ENCODE data around the gene PPP4R4. TPM values are rescaled to one million over a fixed set of nuclear protein-coding genes. Genes with fewer than 3 reads are reported as not detected.

PPP4R4 gene
- total RNA-seq, 1 experiment from 2014 or later = not detected

DNA sequence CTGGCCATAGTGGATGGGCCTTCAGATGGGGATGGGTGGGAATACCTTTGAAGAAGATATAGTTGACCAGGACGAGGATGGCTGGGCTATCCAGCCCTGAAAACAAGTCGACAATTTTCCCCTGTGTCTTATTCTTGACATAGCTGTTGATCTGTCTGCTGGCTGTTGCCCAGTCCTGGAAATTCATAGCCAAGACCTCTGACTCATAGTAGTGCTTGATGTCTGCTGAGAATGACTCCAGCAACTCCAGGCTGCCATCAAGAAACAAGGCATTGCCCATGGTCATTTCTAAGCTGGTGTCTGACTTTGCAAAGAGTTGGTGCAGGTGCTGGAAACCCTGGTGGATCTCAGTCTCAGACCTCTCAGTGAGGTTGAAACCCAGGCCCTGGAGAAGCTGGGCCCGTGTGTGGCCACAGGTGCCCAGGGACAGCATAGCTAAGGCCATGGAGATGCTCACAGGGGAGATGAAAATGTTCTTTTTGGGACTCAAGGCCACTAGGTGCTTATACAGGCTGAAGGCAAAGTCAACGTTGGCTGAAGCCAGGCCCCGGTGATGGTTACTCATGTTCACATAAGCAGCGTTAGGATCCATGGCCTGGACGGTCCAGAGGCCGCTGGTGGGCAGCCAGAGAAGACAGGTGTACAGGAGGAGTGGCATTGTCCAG lies 140.0 kb downstream of the PPP4R4 start:
- in situ Hi-C loops (cut with HindIII; ENCODE audit: low pct_unique_long_range_greater_than_20kb, low sequenced_read_pairs) = no loop called here
- DNase-seq (ENCODE audit: low read depth) = no peak

DNA sequence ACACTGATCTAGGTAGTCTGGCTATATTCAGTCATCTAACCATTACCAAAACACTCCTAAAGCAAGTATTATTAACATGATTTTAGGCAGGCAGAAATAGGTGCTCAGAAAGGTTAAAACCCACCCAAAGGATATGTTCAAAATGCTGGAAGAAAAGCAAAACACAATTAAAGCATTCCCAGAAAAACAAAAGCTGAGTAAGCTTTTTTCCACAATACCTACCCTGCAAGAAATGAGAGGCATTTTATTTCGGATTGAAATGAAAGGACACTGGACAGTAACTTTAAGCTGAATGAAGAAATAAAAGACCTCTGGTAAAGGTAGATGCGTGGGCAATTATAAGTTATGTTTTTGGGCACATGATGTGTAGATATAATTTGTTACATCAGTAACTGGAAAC lies 140.8 kb downstream of the PPP4R4 start:
- no peak for DNase-seq (ENCODE audit: low read depth)
- in situ Hi-C loops (cut with HindIII; ENCODE audit: low pct_unique_long_range_greater_than_20kb, low sequenced_read_pairs) = no loop called here

DNA sequence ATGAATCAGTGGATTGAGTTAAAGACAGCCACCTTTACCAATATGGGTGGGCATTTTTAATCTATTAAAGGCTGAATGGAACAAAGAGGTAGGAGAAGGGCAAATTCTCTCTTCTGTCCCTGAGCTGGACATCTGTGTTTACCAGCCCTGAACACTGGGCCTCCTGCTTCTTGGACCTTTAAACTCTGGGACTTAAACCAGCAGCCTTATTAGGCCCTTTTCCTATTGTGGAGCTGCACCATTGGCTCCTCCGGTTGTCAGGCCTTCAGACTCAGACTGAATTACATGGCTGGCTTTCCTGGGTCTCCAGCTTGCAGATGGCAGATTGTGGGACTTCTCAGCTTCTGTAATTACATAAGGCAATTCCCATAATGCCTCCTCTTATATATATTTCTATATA lies 142.6 kb downstream of the PPP4R4 start:
- in situ Hi-C loops (cut with HindIII; ENCODE audit: low pct_unique_long_range_greater_than_20kb, low sequenced_read_pairs) = no loop called here
- DNase-seq (ENCODE audit: low read depth) = no peak

DNA sequence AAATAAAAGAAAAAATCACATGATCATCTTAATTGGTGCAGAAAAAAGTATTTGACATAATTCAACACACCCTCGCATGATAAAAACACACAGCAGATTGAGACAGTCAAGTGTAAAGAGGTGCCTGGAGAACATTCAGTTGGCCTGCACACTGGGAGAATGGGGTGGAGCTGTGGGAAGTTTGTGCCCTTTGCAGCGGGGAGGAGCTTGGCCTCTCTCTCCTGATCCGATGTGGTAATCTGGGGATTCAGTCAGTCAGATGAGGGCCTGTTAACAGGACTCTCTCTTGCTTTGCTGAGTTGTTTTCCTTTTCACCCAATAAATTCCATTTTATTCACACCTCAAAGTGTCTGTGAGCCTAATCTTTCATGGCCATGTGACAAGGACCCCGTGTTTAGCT lies 143.1 kb downstream of the PPP4R4 start:
- in situ Hi-C loops (cut with HindIII; ENCODE audit: low pct_unique_long_range_greater_than_20kb, low sequenced_read_pairs) = no loop called here
- no peak for DNase-seq (ENCODE audit: low read depth)

DNA sequence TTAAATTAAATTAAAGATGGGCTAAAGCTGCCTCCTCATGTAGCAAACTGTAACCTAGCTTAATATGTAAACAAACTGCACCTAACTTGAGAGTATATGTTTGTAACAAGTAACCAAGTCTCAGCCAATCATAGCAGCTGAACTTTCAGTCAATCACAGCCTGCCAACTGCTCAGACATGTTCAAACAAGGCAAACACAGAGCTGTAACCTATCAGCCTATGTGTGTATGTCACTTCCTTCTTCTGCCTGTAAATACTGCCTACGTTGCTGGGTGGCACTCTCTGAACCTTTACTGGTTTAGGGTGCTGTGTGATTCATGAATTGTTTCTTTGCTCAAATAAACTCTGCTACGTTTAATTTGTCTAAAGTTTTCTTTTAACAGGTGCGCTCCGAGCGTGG lies 146.1 kb downstream of the PPP4R4 start:
- peak; percentile 68 for DNase-seq (ENCODE audit: low read depth)
- in situ Hi-C loops (cut with HindIII; ENCODE audit: low pct_unique_long_range_greater_than_20kb, low sequenced_read_pairs) = no loop called here

DNA sequence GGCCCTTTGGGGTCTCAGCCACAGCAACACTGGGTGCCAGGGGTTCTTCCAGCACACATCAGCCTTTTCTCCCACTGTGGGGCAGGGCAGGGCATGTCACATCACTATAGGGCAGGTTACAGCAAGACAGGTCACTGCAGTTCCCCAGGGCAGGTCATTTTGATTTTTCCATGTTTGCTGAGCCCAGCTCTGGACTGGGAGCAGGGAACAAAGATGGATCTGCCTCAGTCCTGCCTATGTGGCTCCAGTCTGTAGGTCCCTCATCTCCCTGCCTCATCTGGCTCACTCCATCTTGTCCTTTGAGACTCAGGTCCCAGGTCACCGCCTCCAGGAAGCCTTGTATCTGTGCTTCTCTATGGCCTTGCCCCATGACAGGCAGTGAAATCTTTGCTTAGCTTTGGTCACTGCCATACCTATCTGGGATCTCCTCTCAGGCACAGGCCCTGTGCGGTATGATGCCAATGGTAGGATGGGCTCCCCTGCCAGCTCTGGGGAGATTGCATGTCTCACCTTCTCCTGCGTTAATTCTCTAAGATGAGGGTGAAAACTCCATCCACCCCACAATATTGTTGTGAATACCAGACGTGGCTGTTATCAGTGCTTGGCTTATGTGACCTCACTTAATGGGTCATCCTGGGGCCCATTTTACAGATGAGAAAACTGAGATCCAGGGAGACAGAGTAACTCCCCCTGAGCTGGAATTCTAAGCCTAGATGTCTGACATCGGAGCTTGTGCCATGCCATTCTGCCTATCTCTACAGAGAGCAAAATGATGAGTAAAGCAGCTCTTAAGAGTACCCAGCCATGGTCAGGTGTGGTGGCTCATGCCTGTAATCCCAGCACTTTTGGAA lies 147.5 kb downstream of the PPP4R4 start:
- in situ Hi-C loops (cut with HindIII; ENCODE audit: low pct_unique_long_range_greater_than_20kb, low sequenced_read_pairs) = no loop called here
- no peak for DNase-seq (ENCODE audit: low read depth)

DNA sequence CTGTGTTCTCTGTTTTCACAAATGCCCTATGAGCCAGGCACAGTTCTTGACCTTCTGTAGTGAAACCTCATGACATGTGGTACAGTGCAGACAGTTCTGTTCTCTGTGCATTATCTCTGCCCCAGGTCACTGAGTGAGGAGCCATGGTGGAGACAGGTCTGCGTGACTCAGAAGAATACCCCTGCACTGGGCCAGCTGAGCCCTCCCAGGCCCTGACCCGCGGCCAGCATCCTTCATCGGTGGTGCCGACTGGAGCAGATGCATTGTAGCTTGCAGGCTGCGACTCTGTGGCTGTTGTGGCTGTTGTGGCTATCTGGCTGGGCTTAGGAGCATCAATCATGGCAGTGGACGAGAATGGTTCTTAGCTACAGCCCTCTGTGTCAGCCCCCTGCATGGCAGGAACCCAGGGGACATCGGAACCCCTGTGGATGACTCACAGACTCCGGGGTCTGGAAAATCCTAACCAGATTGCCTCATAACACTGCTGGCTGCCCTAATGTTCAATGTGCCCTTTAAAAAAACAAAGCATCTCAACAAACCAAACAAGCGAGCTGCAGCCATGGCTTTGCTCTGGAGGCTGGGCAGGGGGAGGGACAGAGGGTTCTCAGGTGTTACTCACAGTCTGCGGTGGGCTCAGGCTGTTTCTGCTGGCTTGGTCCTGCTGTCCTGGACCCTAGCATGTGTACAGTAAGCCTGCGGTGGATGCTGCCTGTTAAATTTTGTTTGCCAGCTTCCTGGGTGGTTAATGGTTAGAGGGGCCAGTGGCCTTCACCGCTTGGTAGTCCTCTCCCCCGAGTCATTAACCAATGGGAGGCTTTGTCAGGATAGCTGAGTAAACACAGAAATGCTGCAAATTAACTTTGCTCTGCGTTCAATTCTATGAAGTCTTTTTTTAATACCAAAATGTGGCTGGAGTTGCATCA lies 148.8 kb downstream of the PPP4R4 start, which contains the start of gene SERPINA6:
TSS of gene SERPINA6 (minus strand) at position 689 of the 923 bp plus-strand sequence. CDS start 8,688 bp downstream, outside the sequence.
- peak; percentile 80 for DNase-seq (ENCODE audit: low read depth)
- in situ Hi-C loops (cut with HindIII; ENCODE audit: low pct_unique_long_range_greater_than_20kb, low sequenced_read_pairs) = no loop called here

DNA sequence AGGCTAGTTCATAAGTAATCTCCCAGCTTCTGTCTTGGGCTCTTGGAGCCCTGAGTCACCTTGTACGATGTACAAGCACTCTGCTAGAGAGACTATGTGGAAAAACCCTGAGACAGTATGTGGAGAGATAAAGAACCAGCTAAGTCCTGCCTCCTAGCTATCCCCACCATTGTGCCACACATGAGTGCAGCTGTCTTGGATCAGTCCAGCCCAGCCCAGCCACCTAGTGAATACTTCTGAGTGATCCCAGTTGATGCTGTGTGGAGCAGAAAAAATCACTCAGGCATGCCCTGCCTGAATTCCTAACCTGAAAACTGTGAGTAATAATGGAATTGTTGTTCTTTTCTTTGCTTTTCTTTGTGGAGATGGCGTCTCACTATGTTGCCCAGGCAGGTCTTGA lies 154.1 kb downstream of the PPP4R4 start:
- in situ Hi-C loops (cut with HindIII; ENCODE audit: low pct_unique_long_range_greater_than_20kb, low sequenced_read_pairs) = no loop called here
- DNase-seq (ENCODE audit: low read depth) = peak; percentile 79

Other genes starting within 250 kb of the PPP4R4 start
- not detected in 2 replicates for gene FAM181A, start 247.0 kb upstream of the PPP4R4 start, total RNA-seq (2014; rRNA removed; shearing (Covaris generic); ENCODE audit: low replicate concordance)
- gene ASB2, start 197.8 kb upstream of the PPP4R4 start, total RNA-seq (2014; rRNA removed; shearing (Covaris generic); ENCODE audit: low replicate concordance) = 1.9 and 6.3 TPM in 2 replicates
- not detected in 2 replicates for gene CCDC197, start 177.0 kb upstream of the PPP4R4 start, total RNA-seq (2014; rRNA removed; shearing (Covaris generic); ENCODE audit: low replicate concordance)
- 2.9 and 3.2 TPM in 2 replicates for gene OTUB2, start 148.0 kb upstream of the PPP4R4 start, total RNA-seq (2014; rRNA removed; shearing (Covaris generic); ENCODE audit: low replicate concordance)
- 89.6 and 108 TPM in 2 replicates for gene DDX24, start 93.1 kb upstream of the PPP4R4 start, total RNA-seq (2014; rRNA removed; shearing (Covaris generic); ENCODE audit: low replicate concordance)
- gene IFI27L1, start 93.0 kb upstream of the PPP4R4 start, total RNA-seq (2014; rRNA removed; shearing (Covaris generic); ENCODE audit: low replicate concordance) = 6.6 and 21.8 TPM in 2 replicates
- 287 and 560 TPM in 2 replicates for gene IFI27, start 63.6 kb upstream of the PPP4R4 start, total RNA-seq (2014; rRNA removed; shearing (Covaris generic); ENCODE audit: low replicate concordance)
- 115 and 144 TPM in 2 replicates for gene IFI27L2, start 44.7 kb upstream of the PPP4R4 start, total RNA-seq (2014; rRNA removed; shearing (Covaris generic); ENCODE audit: low replicate concordance)
- not detected in 2 replicates for gene SERPINA10, start 118.9 kb downstream of the PPP4R4 start, total RNA-seq (2014; rRNA removed; shearing (Covaris generic); ENCODE audit: low replicate concordance)
- gene SERPINA6, start 149.0 kb downstream of the PPP4R4 start, total RNA-seq (2014; rRNA removed; shearing (Covaris generic); ENCODE audit: low replicate concordance) = 3.8 and 8.7 TPM in 2 replicates
- gene SERPINA2, start 192.4 kb downstream of the PPP4R4 start, total RNA-seq (2014; rRNA removed; shearing (Covaris generic); ENCODE audit: low replicate concordance) = not detected in 2 replicates
- 0.24 and 1.1 TPM in 2 replicates for gene SERPINA1, start 214.3 kb downstream of the PPP4R4 start, total RNA-seq (2014; rRNA removed; shearing (Covaris generic); ENCODE audit: low replicate concordance)